Left ventricle myocardium inferior (tissue), 1 donor: Measurements from ENCODE around the gene FAM222B. TPM values are rescaled to one million over a fixed set of nuclear protein-coding genes. Genes with fewer than 3 reads are reported as not detected.
"Not testable (repeated sequence)": the region's sequence is repeated elsewhere in the genome, so short reads cannot be mapped to it uniquely, and the experiment has no call there.

Experiments
- DNase-seq: peaks from one replicate; pipeline ENCODE4 v3.0.0-alpha.2; 2020
- H3K27ac ChIP-seq: fragments of 200-600 bp; replicated peaks from 2 replicates; pipeline ENCODE4 v1.8.0; 2021
- H3K27me3 ChIP-seq: fragments of 200-600 bp; 2 replicates; pipeline ENCODE4 v1.8.0; 2021; ENCODE audit warnings: low read depth
- H3K36me3 ChIP-seq: fragments of 200-600 bp; 2 replicates; pipeline ENCODE4 v1.8.0; 2021
- H3K4me1 ChIP-seq: fragments of 200-600 bp; 2 replicates; pipeline ENCODE4 v1.8.0; 2021
- H3K4me3 ChIP-seq: fragments of 200-600 bp; 2 replicates; pipeline ENCODE4 v1.8.0; 2021; ENCODE audit warnings: mild to moderate bottlenecking, moderate library complexity
- H3K9me3 ChIP-seq: fragments of 200-600 bp; replicated peaks from 2 replicates; pipeline ENCODE4 v1.8.0; 2021
- CTCF ChIP-seq: fragments of 200-600 bp; IDR thresholded peaks from 2 replicates; pipeline ENCODE4 v1.8.0; 2021; ENCODE audit warnings: antibody characterized with exemption, mild to moderate bottlenecking, borderline replicate concordance
- intact Hi-C: fragments of 100-400 bp; cut with micrococcal nuclease; formaldehyde crosslinking; loops from one replicate; pipeline ENCODE4 v1.11.0; 2022
- total RNA-seq: library from RNA; stranded (reverse); fragmentation: NEBNext Ultra II Directional; extraction: Animal tissue kit (Norgen Biotek cat#: 25700); gene quantifications from one replicate; pipeline ENCODE4 v1.2.1, GENCODE V29; 2021
- donor health status: DM: no; HTN: yes; CAD: no; lungs with severe emphysema.

Gene FAM222B
- total RNA-seq, 1 donor from 2014 or later, result 17.5 TPM

- Histone ChIP-seq H3K4me3 (no peak overlapping the region), H3K36me3 (no peaks in the 10 kb centered on the region), H3K27me3 (no peaks in the 10 kb centered on the region), H3K9me3 (no peaks in the 10 kb centered on the region), H3K4me1 (peaks cover 4% of the 10 kb centered on the region), H3K27ac (no peak overlapping the region)
- TF ChIP-seq CTCF, result no peak
- no peak for DNase-seq
- intact Hi-C loops, result no loop called here
Observed at GRCh38 chr17:28737770-28738679, 104.6 kb downstream of the FAM222B start.

- Histone ChIP-seq H3K4me1 (no peaks in the 10 kb centered on the region), H3K27me3 (no peaks in the 10 kb centered on the region), H3K27ac (no peak overlapping the region), H3K36me3 (no peaks in the 10 kb centered on the region), H3K9me3 (no peaks in the 10 kb centered on the region), H3K4me3 (no peak overlapping the region)
- intact Hi-C loops, result no loop called here
- DNase-seq, result no peak
- no peak for TF ChIP-seq CTCF
Observed at GRCh38 chr17:28737316-28737715, 105.3 kb downstream of the FAM222B start.

- H3K4me3 ChIP-seq, H3K36me3 ChIP-seq, H3K9me3 ChIP-seq, intact Hi-C loops, H3K4me1 ChIP-seq, H3K27ac ChIP-seq, H3K27me3 ChIP-seq, DNase-seq: not testable (repeated sequence)
Observed at GRCh38 chr17:28735913-28736769, 106.4 kb downstream of the FAM222B start.

GRCh38 chr17:28735242-28735722 lies 107.3 kb downstream of the FAM222B start:
- intact Hi-C loops, result no loop called here
- no peak overlapping the region for H3K27ac ChIP-seq
- DNase-seq, result no peak

GRCh38 chr17:28734712-28735241 lies 107.8 kb downstream of the FAM222B start:
- Histone ChIP-seq H3K9me3 (no peaks in the 10 kb centered on the region), H3K27ac (no peak overlapping the region), H3K27me3 (no peaks in the 10 kb centered on the region), H3K36me3 (no peaks in the 10 kb centered on the region), H3K4me1 (no peaks in the 10 kb centered on the region), H3K4me3 (no peak overlapping the region)
- no peak for TF ChIP-seq CTCF
- no peak for DNase-seq
- intact Hi-C loops, result no loop called here

More at GRCh38 chr17:28735242-28735722, 107.3 kb downstream of the FAM222B start:
- TF ChIP-seq CTCF, result no peak
- Histone ChIP-seq H3K4me3 (no peak overlapping the region), H3K4me1 (no peaks in the 10 kb centered on the region), H3K36me3 (no peaks in the 10 kb centered on the region), H3K27me3 (no peaks in the 10 kb centered on the region), H3K9me3 (no peaks in the 10 kb centered on the region)
